GM11168 (cell line): ENCODE data around the gene NME3.

ENCODE experiments used
- in situ Hi-C: fragments of 300-500 bp; cut with MboI; formaldehyde crosslinking; loops from one replicate; pipeline ENCODE4 v1.12.0; 2022; ENCODE audit warnings: low sequenced_read_pairs; ENCODE audit not compliant: unreplicated experiment

The NME3 gene

DNA sequence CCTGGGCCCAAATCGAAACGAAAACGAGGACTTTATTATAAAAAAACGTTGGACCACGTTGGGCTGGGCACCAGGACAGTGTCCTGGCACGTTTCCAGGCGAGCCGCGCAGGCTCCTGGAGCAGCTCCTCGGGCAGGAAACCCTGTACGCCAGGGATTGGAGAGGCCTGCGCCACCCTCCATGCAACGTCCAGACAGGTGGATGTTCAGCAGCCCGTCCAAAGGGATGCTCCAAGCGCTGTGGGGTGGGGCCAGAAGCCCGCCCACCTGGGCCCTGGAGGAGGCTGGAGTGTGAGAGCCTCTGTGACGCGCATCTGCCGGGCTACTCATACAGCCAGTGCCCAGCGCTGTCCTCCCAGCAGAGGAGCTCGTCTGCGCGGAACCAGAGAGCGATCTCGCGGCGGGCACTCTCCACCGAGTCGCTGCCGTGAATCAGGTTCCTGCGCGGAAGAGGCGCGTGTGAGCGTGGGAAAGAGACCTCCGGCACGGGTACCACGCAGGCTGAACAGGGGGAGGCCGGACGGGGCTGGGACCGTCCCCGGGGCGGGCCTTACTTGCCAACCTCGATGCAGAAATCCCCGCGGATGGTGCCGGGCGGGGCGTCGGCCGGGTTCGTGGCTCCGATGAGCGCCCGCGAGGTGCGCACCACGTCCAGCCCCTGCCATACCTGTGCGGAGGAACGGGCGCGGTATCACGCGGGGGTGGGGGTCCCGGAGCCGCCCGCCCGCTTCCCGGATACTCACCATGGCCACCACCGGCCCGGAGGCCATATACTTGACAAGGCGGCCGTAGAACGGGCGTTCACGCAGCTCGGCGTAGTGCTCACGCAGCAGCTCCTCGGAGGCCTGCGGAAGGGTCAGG, 785 bp downstream of the NME3 start:
- in situ Hi-C loops, result no loop called here

DNA sequence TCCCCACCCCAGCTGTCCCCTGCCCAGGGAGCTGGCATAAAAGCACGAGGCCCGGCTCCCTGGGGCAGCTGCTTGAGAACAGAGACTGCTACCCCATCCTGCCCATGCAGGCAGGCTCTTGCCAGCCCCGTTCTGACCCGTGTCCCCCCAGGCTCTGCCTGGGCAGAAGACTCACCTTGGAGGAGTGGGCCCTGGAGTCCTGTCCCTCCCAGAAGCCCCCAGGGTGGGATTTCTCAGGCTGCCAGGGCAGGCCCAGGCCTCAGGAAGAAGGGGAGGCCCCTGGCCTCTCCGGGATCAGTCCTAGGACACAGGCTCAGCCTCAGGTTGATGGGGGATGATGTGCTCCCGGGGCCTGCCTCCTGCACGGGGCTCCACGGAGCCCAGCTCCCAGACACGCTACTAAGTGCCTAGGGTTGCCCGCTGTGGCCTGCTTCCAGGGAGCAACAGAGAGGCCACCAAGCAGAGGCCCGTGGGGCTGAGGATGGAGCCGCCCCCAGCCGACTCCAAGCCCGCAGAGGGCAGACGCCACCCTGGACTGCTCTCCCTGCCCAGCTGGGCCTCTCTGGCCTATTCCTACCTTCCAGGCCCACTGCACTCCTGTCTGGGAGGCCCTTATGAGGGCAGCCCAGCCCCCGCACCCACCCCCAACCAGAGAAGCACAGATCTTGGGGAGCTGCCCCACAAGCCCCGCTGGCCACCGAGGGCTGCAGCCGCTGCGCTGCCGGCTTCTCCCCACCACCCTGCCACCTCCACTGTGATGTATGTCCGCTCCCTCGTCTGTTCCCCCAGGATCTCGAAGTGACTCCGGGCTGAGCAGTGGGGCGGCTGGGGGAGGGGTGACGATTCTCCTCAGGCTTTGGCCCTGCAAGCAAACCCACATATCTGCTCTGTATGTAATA, 1.7 kb downstream of the NME3 start:
- in situ Hi-C loops, result no loop called here

DNA sequence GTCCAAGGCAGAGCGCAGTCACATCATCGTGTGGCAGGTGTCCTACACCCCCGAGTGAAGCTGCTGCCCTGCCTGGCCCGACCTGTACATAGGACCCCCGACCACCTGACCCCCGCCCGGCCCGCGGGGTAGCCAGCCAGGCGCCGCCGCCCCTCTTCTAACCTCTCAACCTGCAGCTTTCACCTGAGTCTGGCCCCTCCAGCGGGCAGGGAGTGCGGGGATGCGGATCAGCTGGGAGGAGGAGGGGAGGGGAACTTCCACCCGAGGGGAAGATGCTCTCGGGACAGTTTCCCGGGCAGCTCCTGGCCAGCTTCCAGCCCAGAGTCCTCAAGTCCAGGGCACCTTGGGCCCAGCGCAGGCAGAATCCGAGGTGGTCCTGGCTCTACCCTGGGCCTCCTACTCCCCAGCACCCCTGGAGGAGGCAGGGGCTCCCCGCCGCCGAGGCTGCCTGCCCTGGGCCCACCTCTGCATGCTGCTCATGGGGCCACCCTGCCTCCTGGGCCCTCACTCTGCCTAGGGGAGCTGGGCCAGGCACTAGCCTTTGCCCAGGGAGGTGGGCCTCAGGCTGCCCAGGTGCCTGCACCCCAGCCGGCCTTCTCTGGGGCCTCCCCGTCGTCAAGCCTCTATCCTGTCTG, 2.5 kb downstream of the NME3 start:
- in situ Hi-C loops, result no loop called here

- in situ Hi-C loops, result no loop called here
Measured at GRCh38 chr16:1768061-1768766, 3.1 kb downstream of the NME3 start.

- in situ Hi-C loops, result no loop called here
Measured at GRCh38 chr16:1767116-1767994, 4.0 kb downstream of the NME3 start.

DNA sequence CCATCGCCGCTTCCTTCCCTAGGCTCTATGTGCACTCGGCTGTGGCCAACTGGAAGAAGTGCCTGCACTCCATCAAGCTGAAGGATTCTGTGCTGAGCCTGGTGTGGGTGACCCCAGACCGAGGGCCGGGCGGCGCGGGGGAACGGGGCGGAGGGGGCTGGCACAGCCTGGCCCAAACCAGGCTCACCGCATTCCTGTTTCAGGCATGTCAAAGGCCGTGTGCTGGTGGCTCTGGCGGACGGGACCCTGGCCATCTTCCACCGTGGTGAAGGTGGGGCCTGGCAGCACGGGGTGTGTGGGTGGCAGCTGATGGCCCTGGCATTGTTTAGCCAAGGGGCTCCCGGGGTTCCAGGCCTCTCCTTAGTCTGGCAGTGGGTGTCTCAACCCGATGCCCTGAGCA, 4.6 kb downstream of the NME3 start:
- in situ Hi-C loops, result no loop called here

GRCh38 chr16:1766231-1766630, 5.1 kb downstream of the NME3 start:
- in situ Hi-C loops, result no loop called here

DNA sequence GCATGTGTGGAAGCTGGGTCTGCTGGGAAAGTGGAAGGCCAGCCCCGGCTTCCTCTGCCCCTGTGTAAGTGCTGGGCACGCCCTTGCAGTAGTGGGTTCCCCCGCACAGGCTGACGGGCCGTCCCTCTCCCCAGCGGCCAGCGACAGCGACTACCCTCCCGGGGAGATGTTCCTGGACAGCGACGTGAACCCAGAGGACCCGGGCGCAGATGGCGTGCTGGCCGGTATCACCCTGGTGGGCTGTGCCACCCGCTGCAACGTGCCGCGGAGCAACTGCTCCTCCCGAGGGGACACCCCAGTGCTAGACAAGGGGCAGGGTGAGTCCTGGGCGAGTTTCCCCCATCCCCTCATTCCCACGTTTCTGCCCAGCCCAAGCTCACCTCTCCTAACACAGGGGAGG, 5.5 kb downstream of the NME3 start:
- in situ Hi-C loops, result no loop called here

- in situ Hi-C loops, result no loop called here
Measured at GRCh38 chr16:1764971-1765370, 6.4 kb downstream of the NME3 start.

DNA sequence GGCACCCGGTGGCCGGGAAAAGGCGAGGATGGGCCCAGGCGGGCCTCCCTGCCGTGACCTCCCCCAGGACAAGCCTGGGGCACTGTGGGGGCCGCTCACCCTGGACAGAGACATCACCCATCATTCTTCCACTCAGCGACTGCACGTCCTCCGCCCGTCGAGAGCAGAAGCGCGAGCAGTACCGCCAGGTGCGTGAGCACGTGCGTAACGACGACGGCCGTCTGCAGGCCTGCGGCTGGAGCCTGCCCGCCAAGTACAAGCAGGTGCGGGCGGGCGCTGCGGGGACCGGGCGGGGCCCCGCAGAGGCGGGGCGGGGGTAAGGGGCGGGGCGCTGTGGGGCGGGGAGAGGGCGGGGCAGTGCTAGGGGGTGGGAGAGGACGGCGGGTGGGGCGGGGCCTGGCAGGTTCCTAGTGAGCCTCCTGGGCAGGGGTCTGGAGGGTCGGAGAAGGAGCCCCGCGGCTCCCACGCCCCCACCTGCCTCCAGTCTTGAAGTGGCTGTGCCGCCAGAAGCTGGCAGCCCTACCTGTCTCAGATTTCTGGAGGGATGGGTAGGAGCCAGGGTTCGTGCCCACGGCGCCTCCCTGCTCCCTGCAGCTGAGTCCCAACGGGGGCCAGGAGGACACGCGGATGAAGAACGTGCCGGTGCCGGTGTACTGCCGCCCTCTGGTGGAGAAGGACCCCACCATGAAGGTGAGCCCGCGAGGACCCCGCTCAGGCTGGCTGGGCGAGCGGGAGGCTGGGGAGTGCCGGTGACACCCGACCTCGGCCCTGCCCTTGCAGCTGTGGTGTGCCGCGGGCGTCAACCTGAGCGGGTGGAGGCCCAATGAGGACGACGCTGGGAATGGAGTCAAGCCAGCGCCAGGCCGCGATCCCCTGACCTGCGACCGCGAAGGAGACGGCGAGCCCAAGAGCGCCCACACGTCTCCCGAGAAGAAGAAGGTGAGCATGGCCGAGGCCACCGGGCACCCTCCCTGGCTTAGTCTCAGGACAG, 7.5 kb downstream of the NME3 start:
- in situ Hi-C loops, result no loop called here

DNA sequence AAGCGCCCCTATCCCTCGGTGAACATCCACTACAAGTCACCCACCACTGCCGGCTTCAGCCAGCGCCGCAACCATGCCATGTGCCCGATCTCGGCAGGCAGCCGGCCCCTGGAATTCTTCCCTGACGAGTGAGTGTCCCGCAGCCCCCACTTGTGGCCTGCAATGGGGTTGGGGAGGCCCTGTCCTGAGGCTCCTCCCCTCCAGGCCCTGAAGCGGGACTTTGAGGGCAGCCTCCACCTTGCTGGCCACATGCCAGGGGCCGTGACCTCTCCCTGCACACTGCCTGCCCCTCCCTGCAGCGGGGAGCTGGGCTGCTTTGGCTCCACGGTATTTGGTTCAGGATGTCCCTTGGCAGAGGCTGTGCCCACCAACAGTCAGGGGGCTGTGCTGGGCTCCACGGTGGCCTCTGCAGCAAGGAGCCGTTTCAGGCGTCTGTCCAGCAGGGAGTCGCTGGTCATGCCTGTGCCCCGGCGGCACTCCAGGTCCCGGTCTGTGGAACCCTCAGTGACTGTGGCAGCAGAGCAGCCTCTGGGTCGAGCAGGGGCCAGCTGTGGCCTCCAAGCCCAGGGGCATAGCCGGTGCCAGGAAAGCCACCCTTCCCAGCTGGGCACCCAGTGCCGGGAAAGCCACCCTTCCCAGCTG, 8.3 kb downstream of the NME3 start:
- in situ Hi-C loops, result no loop called here

DNA sequence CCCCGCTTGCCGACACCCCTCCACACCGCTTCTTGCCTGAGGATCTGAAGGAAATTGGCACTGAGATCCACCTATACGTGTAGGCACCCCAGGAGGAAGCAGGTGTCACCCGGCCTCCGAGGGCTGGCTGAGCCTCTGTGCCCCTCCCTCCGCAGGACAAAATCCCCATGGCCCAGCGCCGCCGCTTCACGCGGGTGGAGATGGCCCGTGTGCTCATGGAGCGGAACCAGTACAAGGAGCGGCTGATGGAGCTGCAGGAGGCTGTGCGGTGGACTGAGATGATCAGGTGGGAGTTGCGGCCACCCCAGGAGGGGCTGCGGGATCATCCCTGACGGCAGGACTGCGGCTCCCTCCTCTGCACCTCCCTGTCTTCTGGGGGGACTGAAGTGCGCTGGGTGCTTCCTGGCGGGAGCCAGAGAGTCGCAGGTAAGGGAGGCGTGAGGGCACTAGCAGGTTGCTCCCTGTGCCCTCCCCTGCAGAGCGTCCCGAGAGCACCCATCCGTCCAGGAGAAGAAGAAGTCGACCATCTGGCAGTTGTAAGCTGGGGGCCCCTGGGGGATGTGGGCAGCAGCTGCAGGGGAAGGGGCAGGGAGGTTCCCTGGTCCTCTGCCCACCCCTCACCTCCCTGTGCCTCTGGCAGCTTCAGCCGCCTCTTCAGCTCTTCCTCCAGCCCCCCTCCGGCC, 9.0 kb downstream of the NME3 start:
- in situ Hi-C loops, result no loop called here

DNA sequence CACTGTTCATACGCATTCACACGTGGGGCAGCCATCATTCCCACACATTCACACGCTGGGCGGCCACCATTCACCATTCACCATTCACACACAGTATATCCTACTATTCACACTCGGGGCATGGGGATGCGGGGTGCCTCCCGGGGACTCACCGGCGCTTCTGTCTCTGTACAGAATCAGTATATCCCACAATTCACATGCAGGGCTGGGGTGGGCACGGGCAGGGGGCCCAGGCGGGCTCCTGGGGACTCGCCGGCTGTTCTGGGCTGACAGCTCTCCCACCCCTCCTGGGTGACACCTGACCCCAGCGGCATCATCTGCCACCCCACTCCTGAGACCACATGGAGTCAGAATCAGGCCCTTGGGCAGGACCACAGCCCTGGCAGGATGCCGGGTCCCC, 9.6 kb downstream of the NME3 start:
- in situ Hi-C loops, result no loop called here

DNA sequence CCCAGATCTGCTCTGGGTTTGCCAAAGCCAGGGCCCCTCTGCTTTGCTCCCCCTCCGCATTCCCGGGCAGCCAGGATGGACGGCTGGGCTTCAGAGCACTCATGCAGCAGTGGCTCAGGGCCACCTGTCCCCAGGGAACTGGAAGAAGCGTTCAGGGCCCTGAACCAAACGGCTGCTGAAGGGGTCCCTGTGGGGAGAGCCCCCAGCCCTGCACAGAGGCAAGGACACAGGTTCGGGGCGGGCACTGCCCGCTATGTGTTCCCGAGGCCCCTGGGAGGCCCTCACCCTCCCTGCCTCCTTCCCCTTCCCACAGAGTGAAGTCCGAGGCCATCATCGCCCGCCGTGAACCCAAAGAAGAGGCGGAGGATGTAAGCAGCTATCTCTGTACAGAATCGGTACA, 10.4 kb downstream of the NME3 start:
- in situ Hi-C loops, result no loop called here

DNA sequence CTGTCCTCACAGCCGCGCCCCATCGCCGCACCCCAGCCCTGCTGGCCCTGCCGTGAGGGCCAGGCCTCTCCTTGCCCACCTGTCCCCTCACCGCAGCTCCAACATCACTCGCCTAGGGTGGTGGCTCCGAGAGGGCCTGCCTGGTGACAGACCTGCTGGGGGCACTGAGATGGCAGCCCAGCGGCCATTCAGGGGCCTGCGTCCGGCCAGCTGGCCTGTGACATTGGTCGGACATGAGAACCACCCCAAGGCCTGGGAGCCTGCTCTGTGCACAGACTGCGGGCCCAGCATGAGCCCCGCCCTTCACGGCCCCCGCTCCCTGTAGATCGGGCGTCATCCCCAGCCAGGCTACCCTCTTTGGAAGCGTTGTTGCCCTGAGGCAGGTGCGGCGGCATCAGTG, 11.8 kb downstream of the NME3 start:
- in situ Hi-C loops, result no loop called here

GRCh38 chr16:1758923-1759322, 12.4 kb downstream of the NME3 start:
- in situ Hi-C loops, result no loop called here
